GM21381 (cell line): Measurements from ENCODE around the gene PRKCG.
"Not testable (repeated sequence)": the region's sequence is repeated elsewhere in the genome, so short reads cannot be mapped to it uniquely, and the experiment has no call there.

Experiments
- ATAC-seq: cut with Tn5 transposase; IDR thresholded peaks from one replicate; pipeline ENCODE4 v1.9.1; 2021; ENCODE audit warnings: mild to moderate bottlenecking, moderate library complexity; ENCODE audit not compliant: unreplicated experiment

Gene PRKCG

DNA sequence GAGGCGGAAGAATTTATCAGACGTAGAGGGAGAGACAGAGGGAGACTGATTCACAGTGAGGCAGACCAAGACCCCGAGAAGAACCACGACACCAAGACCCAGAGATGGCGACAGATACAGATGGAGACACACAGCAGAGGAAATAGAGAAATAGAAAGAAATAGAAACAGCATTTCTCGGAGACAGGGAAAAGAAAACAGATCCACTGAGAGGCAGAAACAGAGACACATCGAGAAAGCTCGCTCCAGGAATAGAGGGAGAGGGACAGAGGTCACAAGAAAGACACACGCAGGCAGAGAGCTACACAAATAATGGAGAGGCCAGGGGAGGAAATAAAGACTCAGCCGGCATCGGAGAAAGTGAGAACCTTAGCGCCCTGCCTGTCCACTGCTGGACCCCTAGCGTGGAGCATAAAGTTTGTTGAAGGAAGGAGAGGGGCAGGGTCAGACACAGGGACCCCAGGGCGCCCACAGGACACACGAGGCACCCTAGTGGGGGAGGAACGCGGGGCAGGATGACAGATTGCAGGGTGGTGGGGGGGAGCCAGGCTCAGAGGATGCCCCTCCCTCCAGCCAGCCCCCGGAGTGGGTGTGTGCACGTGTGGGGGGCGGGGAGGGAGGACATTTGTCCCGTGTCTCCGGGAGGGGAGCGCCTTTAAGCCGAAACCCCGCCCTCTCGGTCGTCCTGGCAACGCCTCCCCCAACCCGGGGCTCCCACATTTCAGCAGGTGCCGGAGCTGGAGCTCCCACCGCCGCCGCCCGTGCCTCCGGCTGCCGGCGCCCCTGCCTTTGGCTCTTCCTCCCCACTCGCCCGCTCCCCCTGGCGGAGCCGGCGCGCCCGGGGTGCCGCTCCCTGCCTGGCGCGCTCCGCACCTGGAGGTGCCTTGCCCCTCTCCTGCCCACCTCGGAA, at the start of gene PRKCG:
TSS of gene PRKCG (plus strand) at position 716 of the 909 bp plus-strand sequence. CDS start 298 bp downstream, outside the sequence.
- no peak for ATAC-seq

- ATAC-seq, result not testable (repeated sequence)
Measured at GRCh38 chr19:53832861-53833260, 49.1 kb upstream of the PRKCG start.

DNA sequence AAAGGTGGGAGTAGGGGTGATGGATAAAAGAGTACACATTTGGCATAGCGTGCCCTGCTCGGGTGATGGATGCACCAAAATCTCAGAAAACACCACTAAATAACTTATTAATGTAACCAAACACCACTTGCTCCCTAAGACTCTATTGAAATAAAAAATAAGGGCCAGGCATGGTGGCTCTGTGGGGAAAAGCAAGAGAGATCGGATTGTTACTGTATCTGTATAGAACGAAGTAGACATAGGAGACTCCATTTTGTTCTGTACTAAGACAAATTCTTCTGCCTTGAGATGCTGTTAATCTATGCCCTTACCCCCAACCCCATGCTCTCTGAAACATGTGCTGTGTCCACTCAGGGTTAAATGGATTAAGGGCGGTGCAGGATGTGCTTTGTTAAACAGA, 43.6 kb upstream of the PRKCG start:
- ATAC-seq, result not testable (repeated sequence)

GRCh38 chr19:53840241-53840640, 41.8 kb upstream of the PRKCG start:
- ATAC-seq, result not testable (repeated sequence)

- ATAC-seq, result not testable (repeated sequence)
Measured at GRCh38 chr19:53840914-53841313, 41.1 kb upstream of the PRKCG start.

GRCh38 chr19:53844849-53845246, 37.1 kb upstream of the PRKCG start:
- no peak for ATAC-seq

DNA sequence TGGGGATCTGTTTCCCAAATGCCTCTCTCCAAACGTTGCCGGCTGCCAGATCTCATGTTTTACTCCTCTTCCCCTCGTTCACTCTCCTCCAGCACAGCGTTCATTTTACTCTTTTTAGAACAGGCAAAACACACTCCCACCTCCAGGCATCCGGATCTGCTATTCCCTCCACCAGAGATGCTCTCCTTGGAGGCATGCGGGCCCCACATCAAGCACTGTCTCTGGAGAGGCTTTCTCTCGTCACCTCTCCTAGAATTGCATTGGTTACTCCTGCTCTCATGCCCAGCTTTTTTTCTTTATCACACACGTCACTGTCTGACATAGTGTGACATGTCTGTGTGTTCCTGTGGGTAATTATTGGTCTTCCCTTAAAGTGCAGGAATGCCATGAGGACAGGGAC, 34.4 kb upstream of the PRKCG start:
- ATAC-seq, result no peak

DNA sequence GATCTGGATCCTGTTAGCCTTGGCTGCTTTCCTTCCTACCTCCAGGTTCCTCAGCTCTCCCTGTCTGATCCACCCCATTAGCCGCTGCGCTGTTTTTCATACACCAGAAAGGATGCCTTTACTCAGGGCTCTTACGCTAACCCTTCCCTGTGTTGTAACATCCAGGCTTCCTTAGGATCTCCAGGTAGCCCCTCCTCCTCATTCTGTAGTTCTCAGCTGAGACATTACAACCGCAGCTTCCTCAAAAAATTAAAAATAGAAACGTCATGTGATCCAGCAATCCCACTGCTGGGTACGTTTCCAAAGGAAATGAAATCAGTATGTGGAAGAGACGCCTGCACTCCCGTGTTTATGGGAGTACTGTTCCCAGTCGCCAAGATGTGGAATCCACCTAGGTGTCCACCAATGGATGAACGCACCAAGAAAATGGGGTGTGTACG, 32.7 kb upstream of the PRKCG start:
- ATAC-seq, result no peak

- no peak for ATAC-seq
Measured at GRCh38 chr19:53853707-53854106, 28.3 kb upstream of the PRKCG start.

- no peak for ATAC-seq
Measured at GRCh38 chr19:53864308-53864836, 17.6 kb upstream of the PRKCG start.

DNA sequence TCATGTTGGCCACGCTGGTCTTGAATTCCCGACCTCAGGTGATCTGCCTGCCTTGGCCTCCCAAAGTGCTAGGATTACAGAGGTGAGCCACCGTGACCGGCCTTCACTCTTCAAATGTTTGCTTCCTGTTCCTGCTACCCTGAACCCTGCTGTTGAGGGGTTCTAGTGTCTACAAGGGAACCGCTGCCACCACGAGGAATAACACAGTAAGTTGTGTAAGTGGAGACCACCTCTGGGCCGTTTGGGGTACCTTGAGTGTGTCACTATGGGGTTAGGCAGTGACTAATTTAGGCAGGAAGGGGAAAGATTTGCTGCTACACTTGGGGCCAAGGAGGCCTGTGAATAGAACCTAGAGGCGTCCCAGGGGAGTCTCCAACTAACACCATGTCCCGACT, 16.5 kb upstream of the PRKCG start:
- no peak for ATAC-seq

GRCh38 chr19:53865918-53866864, 15.8 kb upstream of the PRKCG start:
- no peak for ATAC-seq

DNA sequence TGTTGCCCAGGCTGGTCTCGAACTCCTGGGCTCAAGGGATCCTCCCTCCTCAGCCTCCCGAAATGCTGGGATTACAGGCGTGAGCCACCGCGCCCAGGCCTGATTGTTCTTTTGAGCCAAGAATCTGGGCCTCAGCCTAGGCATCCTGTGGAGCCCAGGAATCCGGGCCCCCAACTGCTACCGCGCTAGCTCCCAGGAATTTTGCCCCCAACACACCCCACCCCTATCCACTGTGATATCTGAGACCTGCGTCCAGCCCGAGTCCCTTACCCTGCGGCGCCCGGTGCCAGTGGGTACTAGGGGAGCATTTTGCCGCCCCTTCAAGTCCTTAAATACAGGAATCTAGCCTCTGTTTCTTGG, 15.2 kb upstream of the PRKCG start:
- ATAC-seq, result no peak

DNA sequence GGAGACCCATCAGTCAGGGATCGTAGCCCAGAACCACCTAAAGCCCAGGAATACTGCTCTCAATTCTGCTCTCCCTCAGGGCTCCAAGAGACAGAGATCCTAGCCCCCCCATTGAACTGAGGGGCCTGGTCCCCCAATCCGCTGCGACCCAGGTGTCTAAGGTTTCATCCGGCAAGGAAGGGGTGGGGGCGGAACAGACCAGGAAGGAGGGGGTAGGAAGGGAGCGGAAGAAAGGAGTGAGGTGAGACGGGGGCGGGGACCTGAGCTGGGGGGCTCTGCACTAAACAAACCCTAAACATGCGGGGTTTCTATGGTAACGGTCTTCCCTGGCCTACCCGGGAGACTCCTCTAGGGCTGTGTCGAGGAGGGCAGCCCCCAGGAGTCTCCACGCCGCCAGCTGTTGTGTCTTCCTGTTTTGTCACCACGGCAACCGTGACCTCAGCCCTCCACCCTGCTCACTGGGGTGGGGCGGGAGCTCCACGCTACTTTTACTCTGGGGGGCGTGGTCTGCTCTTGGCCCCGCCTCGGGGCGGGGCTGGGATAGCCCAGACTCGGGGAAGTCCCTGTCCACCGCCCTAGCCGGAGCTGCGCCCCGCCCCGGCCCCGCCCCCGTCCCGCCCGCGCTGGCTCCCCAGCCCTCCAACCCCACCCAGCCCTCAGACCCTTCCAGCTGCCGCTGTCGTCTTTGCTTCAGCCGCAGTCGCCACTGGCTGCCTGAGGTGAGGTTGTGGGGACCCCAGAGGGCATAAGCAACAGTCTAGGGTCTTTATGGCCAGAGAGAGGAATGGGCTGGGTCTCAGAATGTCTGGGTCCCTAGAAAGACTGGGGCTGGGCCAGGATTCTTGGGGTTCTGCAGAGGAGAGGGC, 14.5 kb upstream of the PRKCG start, which contains the start of gene MYADM:
TSS of gene MYADM (plus strand) at position 659 of the 866 bp plus-strand sequence. CDS start 5,647 bp downstream, outside the sequence.
- peak; percentile 59 for ATAC-seq

GRCh38 chr19:53868091-53868891, 13.7 kb upstream of the PRKCG start:
- no peak for ATAC-seq

DNA sequence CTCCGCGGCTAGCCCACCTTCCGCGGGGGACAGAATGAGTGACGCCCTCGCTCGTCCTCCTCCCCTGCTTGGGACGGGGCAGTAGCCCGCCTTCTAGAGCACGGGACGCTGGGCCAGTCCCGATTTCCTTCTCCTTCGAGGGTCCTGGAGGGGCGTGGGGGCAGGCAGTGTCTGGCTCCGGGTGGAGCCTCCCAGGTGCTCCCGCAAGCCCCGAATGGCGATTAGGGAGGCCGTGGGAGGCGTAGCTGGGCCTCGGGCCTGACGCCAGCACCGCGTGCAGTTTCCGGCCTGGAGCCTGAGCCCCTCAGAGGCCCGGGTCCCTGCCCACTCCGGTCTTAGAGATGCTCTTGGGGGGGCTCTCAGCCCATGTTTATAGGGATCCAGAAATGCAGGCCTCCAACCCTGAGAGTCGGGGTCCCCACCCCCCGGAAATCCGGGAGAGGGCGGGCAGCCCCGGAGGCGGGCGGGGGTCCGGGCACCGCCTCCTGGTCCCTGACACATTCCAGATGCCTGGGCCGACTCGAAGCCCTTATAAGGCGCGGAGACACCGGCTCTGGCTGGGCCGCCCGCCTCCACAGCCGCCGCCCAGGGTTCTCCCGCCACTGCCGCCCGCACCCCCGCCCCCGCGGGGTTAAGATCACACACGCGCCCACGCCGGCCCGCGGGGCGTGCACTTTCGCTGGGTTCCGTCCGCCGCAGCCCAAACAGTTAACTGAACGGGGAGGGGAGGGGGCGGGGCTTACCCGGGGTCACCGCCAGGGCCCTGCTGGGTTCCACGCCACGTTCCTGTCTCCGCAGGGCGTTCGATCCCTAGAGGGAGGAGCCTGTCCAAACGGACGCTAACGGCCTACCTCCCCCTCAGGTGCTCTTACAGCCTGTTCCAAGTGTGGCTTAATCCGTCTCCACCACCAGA, 12.8 kb upstream of the PRKCG start:
- peak; percentile 46 for ATAC-seq

GRCh38 chr19:53869805-53870484, 12.1 kb upstream of the PRKCG start:
- ATAC-seq, result not testable (repeated sequence)

GRCh38 chr19:53870485-53870844, 11.5 kb upstream of the PRKCG start:
- no peak for ATAC-seq
